Liver (tissue), 9 donors: ENCODE measurements around the gene XG. TPM values are rescaled to one million over a fixed set of nuclear protein-coding genes. Genes with fewer than 3 reads are reported as not detected.

Experiments used
- DNase-seq: peaks from one replicate; pipeline ENCODE4 v3.0.0-alpha.2; 2017; ENCODE audit warnings: low spot score
- H3K27ac ChIP-seq, 2 donors: one replicate each; pipeline ENCODE4 v1.7.0; 2013; ENCODE audit warnings: inconsistent platforms in 2 of 2, low read length in 2 of 2, control low read depth in 1 of 2, low read depth in 1 of 2, mild to moderate bottlenecking in 1 of 2
- H3K27me3 ChIP-seq, 4 donors: one replicate each; pipeline versions ENCODE4 v1.6.1 to v1.7.0; 2013; ENCODE audit warnings: low read length in 3 of 4, inconsistent platforms in 1 of 4, mild to moderate bottlenecking in 1 of 4, moderate library complexity in 1 of 4; ENCODE audit not compliant: control insufficient read depth in 4 of 4, insufficient read depth in 4 of 4
- H3K36me3 ChIP-seq, 4 donors: one replicate each; pipeline versions ENCODE4 v1.6.1 to v1.7.0; 2013; ENCODE audit warnings: low read length in 3 of 4, mild to moderate bottlenecking in 3 of 4, low read depth in 1 of 4, moderate library complexity in 1 of 4; ENCODE audit not compliant: control insufficient read depth in 4 of 4, insufficient read depth in 3 of 4
- H3K4me1 ChIP-seq, 4 donors: one replicate each; pipeline versions ENCODE4 v1.6.1 to v1.7.0; 2013; ENCODE audit warnings: low read length in 3 of 4, mild to moderate bottlenecking in 3 of 4, moderate library complexity in 1 of 4; ENCODE audit not compliant: control insufficient read depth in 4 of 4, insufficient read depth in 4 of 4
- H3K4me3 ChIP-seq, 3 donors: one replicate each; pipeline versions ENCODE4 v1.6.1 to v1.7.0; 2013; ENCODE audit warnings: low read length in 3 of 3, control low read depth in 1 of 3, low read depth in 1 of 3, mild to moderate bottlenecking in 1 of 3
- H3K9ac ChIP-seq, 2 donors: one replicate each; pipeline ENCODE4 v1.7.0; 2013; ENCODE audit warnings: low read length in 2 of 2, mild to moderate bottlenecking in 2 of 2, moderate library complexity in 2 of 2, control low read depth in 1 of 2, low read depth in 1 of 2
- H3K9me3 ChIP-seq, 4 donors: one replicate each; pipeline versions ENCODE4 v1.6.1 to v1.7.0; 2013; ENCODE audit warnings: low read length in 3 of 4; ENCODE audit not compliant: control insufficient read depth in 4 of 4
- EGR1 ChIP-seq, 2 donors: IDR thresholded peaks; 2 replicates each; pipeline ENCODE4 v1.6.1; 2016 to 2018; ENCODE audit warnings: antibody characterized with exemption in 2 of 2, low read depth in 2 of 2
- FOXA1 ChIP-seq: IDR thresholded peaks from 2 replicates; pipeline ENCODE4 v1.6.1; 2016; ENCODE audit warnings: antibody characterized with exemption
- FOXA2 ChIP-seq: IDR thresholded peaks from 2 replicates; pipeline ENCODE4 v1.6.1; 2016; ENCODE audit warnings: antibody characterized with exemption
- GABPA ChIP-seq, 2 donors: IDR thresholded peaks in 1 of 2; conservative IDR thresholded peaks in 1 of 2; 2 replicates each; pipeline ENCODE4 v1.6.1; 2016; ENCODE audit warnings: antibody characterized with exemption in 2 of 2, mild to moderate bottlenecking in 1 of 2, moderate library complexity in 1 of 2
- HNF4A ChIP-seq, 2 donors: conservative IDR thresholded peaks; 2 replicates each; pipeline ENCODE4 v1.6.1; 2016; ENCODE audit warnings: antibody characterized with exemption in 2 of 2, mild to moderate bottlenecking in 2 of 2
- RAD21 ChIP-seq, 2 donors: IDR thresholded peaks; 2 replicates each; pipeline ENCODE4 v1.6.1; 2016; ENCODE audit warnings: antibody characterized with exemption in 2 of 2, mild to moderate bottlenecking in 2 of 2
- RXRA ChIP-seq, 2 donors: IDR thresholded peaks; 2 replicates each; pipeline ENCODE4 v1.6.1; 2017 to 2018; ENCODE audit warnings: antibody characterized with exemption in 2 of 2, mild to moderate bottlenecking in 1 of 2
- SP1 ChIP-seq: IDR thresholded peaks from 2 replicates; pipeline ENCODE4 v1.6.1; 2018; ENCODE audit warnings: antibody characterized with exemption, mild to moderate bottlenecking
- TAF1 ChIP-seq: conservative IDR thresholded peaks from 2 replicates; pipeline ENCODE4 v1.6.1; 2016; ENCODE audit warnings: antibody characterized with exemption, mild to moderate bottlenecking
- YY1 ChIP-seq: IDR thresholded peaks from 2 replicates; pipeline ENCODE4 v1.6.1; 2016; ENCODE audit warnings: antibody characterized with exemption, mild to moderate bottlenecking
- WGBS: extraction: QIAGEN DNeasy Blood & Tissue Kit; methylation state at CpG from one replicate; pipeline ENCODE4 v1.1.7; 2013; 5-methylcytosine and 5-hydroxymethylcytosine counted together
- polyA plus RNA-seq, 2 donors: library from polyadenylated mRNA; stranded (reverse) in 1 of 2; unstranded in 1 of 2; fragments of 200-250 nt in 1 of 2; fragments of >200 nt in 1 of 2; fragmentation: Nextera tagmentation in 1 of 2; extraction: Ambion mirVana in 1 of 2; gene quantifications; one replicate each; pipeline versions ENCODE4 v1.2.1 to v1.2.3, GENCODE V29; 2013 to 2015
- total RNA-seq, 2 donors: library from RNA; depleted of rRNA; stranded (reverse); fragments of >200 nt; gene quantifications; one replicate each; pipeline ENCODE4 v1.2.3, GENCODE V29; 2014
- TF ChIP-seq, protein P1 (sequence below): IDR thresholded peaks from 2 replicates; pipeline ENCODE4 v1.6.1; 2016; ENCODE audit warnings: antibody characterized with exemption
- TF ChIP-seq, protein P2 (sequence below): IDR thresholded peaks from 2 replicates; pipeline ENCODE4 v1.6.1; 2016; ENCODE audit warnings: antibody characterized with exemption, mild to moderate bottlenecking
- TF ChIP-seq, protein P3 (sequence below): IDR thresholded peaks from 2 replicates; pipeline ENCODE4 v1.6.1; 2016; ENCODE audit warnings: antibody characterized with exemption
- donor health status: healthy.
- donor health status: healthy.
- donor health status: healthy.
- donor health status: healthy.
- donor health status: healthy.

XG gene
- total and polyA plus RNA-seq, 4 donors = 0.02 to 0.93 (median 0.74) TPM; not detected in 1

DNA sequence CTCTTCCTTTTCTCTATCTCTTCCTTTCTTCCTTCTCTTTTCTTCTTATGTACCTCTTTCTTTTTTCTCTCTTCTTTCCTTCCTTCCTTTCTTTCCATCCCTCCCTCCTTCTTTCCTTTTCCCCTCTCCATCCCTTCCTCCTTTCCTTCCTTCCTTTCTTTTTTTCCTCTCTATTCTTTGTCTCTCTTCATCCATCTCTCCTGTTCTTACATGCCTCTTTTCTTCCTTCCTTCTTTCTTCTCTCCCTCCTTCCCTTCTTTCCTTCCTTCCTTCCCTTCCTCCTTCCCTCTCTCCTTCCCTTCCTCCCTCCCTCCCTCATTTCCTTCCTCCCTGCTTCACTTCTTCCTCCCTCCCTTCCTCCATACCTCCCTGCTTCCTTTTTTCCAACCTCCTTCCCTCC, 19.2 kb upstream of the XG start:
- DNase-seq = no peak
- Histone ChIP-seq H3K9ac (no peak overlapping the region), H3K27me3 (no peaks in the 10 kb centered on the region), H3K4me1 (peaks cover 0 to 4% (median 0%) of the 10 kb centered on the region in 4 donors), H3K27ac (no peak overlapping the region), H3K36me3 (peaks cover 17 to 25% (median 19%) of the 10 kb centered on the region in 4 donors), H3K4me3 (no peak overlapping the region), H3K9me3 (no peaks in the 10 kb centered on the region)
- TF ChIP-seq SP1 (no peak), RAD21 (IDR thresholded peaks at IDR 0.05) (no peak), FOXA2 (no peak), GABPA (IDR thresholded peaks at IDR 0.05 in 1 of 2, conservative IDR thresholded peaks at IDR 0.05 in 1 of 2) (no peak)

DNA sequence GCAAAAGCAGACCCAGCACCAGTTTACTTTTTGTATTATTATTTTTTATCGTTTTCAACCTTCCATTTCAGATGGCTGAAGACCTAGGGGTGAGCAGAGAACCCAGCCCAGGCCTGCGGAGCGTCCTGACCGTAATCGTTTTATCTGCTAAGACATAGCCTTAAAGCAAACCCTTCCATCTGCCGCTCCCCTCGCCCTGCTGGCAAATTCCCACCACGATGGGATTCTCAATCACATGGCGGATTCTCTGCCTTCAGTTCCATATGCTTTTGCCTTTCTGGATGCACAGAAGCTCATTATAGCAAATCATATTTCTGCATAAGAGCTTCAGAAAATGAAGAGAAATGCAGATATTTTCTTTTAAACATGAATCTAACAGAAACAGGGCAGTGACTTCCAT, 18.6 kb upstream of the XG start:
- H3K4me3 ChIP-seq = no peak overlapping the region
- H3K36me3 ChIP-seq = peaks cover 12 to 24% (median 20%) of the 10 kb centered on the region in 4 donors
- H3K27me3 ChIP-seq = no peaks in the 10 kb centered on the region
- no peak for DNase-seq
- peaks cover 0 to 4% (median 0%) of the 10 kb centered on the region in 4 donors for H3K4me1 ChIP-seq
- no peak overlapping the region for H3K27ac ChIP-seq
- no peak overlapping the region for H3K9ac ChIP-seq
- H3K9me3 ChIP-seq = no peaks in the 10 kb centered on the region
- WGBS = 96% methylated on average over 9 of the region's 9 CpGs
- TF ChIP-seq YY1 (no peak), RXRA (IDR thresholded peaks at IDR 0.05) (no peak), FOXA1 (no peak), FOXA2 (no peak)
- TF ChIP-seq, protein P1, sequence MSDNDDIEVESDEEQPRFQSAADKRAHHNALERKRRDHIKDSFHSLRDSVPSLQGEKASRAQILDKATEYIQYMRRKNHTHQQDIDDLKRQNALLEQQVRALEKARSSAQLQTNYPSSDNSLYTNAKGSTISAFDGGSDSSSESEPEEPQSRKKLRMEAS = no peak
- TF ChIP-seq, protein P2, sequence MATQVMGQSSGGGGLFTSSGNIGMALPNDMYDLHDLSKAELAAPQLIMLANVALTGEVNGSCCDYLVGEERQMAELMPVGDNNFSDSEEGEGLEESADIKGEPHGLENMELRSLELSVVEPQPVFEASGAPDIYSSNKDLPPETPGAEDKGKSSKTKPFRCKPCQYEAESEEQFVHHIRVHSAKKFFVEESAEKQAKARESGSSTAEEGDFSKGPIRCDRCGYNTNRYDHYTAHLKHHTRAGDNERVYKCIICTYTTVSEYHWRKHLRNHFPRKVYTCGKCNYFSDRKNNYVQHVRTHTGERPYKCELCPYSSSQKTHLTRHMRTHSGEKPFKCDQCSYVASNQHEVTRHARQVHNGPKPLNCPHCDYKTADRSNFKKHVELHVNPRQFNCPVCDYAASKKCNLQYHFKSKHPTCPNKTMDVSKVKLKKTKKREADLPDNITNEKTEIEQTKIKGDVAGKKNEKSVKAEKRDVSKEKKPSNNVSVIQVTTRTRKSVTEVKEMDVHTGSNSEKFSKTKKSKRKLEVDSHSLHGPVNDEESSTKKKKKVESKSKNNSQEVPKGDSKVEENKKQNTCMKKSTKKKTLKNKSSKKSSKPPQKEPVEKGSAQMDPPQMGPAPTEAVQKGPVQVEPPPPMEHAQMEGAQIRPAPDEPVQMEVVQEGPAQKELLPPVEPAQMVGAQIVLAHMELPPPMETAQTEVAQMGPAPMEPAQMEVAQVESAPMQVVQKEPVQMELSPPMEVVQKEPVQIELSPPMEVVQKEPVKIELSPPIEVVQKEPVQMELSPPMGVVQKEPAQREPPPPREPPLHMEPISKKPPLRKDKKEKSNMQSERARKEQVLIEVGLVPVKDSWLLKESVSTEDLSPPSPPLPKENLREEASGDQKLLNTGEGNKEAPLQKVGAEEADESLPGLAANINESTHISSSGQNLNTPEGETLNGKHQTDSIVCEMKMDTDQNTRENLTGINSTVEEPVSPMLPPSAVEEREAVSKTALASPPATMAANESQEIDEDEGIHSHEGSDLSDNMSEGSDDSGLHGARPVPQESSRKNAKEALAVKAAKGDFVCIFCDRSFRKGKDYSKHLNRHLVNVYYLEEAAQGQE = no peak

DNA sequence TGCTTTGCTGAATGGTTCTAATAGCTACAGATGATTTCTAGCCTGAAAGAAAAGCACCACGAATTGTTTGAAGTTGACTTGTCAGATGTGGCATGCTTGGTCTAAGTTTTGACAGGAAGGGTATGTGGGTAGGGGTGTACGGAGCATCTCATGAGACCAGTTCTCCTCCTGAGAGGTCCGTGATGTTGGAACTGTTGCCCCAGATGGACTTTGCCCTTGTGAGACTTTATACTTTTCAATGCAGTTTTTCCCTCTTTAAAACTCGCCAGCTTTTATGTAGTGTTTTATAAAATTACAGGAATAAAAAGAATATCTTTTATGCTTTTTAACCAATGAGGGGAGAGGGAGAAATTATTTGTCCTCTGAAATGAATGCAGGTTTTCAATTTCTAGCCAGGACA, 16.6 kb upstream of the XG start:
- peaks cover 4 to 16% (median 16%) of the 10 kb centered on the region in 4 donors for H3K36me3 ChIP-seq
- no peaks in the 10 kb centered on the region for H3K27me3 ChIP-seq
- 76% methylated on average over 4 of the region's 4 CpGs for WGBS
- no peaks in the 10 kb centered on the region for H3K9me3 ChIP-seq
- H3K27ac ChIP-seq = no peak overlapping the region
- no peak overlapping the region for H3K4me3 ChIP-seq
- TF ChIP-seq FOXA1 (no peak), HNF4A (conservative IDR thresholded peaks at IDR 0.05) (peak; percentile 51 to 59), EGR1 (IDR thresholded peaks at IDR 0.05; ENCODE audit: low read depth in 2 of 2) (no peak), FOXA2 (no peak), TAF1 (no peak)
- TF ChIP-seq, protein P3, sequence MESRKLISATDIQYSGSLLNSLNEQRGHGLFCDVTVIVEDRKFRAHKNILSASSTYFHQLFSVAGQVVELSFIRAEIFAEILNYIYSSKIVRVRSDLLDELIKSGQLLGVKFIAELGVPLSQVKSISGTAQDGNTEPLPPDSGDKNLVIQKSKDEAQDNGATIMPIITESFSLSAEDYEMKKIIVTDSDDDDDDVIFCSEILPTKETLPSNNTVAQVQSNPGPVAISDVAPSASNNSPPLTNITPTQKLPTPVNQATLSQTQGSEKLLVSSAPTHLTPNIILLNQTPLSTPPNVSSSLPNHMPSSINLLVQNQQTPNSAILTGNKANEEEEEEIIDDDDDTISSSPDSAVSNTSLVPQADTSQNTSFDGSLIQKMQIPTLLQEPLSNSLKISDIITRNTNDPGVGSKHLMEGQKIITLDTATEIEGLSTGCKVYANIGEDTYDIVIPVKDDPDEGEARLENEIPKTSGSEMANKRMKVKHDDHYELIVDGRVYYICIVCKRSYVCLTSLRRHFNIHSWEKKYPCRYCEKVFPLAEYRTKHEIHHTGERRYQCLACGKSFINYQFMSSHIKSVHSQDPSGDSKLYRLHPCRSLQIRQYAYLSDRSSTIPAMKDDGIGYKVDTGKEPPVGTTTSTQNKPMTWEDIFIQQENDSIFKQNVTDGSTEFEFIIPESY = no peak
- no peak overlapping the region for H3K9ac ChIP-seq
- DNase-seq = no peak
- peaks cover 0 to 4% (median 0%) of the 10 kb centered on the region in 4 donors for H3K4me1 ChIP-seq
